GM21576 (cell line): ENCODE results near the gene MAFG.
"Not testable (repeated sequence)": the region's sequence is repeated elsewhere in the genome, so short reads cannot be mapped to it uniquely, and the experiment has no call there.

Experiments used
- ATAC-seq: cut with Tn5 transposase; IDR thresholded peaks from one replicate; pipeline ENCODE4 v1.9.1; 2021; ENCODE audit warnings: mild to moderate bottlenecking, moderate library complexity; ENCODE audit not compliant: unreplicated experiment

MAFG gene

DNA sequence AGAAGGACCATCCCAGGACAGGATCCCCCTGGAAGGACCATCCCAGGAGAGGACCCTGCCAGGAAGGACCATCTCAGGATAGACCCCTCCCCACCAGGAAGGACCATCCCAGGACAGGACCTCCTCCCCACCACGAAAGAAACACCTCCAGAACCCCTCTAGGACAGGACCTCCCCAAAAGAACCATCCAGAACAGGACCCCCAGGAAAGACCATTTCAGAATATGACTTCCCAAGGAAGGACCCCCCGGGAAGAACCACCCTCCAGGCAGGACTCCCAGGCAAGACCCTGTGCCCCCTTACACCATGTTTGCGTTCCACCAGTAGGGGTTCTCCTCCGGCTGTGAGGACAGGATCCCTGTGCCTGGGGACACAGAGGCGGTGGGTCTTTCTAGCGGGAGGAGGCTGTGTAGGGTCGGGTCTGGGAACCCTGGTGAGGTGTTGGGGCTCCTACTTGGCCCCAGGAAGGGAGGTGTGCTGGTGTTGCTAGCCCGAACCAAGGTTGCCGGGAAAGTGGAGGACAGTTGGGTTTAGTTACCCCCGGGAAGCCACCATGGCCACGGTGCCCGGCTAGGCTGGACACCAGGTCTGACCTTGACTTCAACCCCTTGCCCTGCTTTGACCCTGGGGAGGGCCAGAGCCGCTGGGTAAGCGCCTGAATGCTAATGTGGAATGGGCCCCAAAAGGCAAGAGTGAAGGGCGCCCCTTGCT, 31.3 kb upstream of the MAFG start:
- no peak for ATAC-seq

DNA sequence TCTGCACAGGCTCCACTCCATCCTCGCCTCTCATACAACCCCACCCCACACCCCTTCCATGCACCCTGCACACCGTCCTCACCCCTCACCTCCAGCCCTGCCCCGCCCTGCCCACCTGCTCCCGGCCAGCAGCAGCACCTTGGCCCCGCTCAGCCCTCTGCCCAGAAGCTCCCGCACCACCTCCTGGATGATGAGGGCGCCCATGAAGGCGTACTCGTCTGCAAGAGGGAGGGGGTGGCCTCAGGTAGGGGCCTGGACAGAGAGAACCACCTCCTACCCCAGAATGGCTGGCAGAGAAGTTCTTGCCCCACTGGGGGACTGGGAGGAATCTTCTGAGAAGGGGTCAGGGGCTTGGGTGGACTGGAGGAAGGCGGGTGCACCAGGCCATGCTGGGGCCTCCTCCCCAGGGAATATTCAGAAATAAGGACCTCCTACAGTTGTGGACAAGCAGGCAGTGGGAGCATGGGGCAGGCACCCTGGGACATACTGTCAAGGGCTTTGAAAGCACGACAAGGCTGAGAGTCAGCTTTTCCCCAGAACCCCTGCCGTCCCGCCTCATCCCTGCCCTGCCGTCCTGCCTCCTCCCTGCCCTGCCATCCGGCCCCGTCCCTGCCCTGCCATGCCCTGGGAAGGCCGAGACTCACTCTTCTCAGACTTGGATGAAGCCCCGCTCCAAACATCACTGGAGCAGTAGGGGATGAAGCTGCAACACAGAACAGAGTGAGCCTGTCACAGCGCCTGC, 30.3 kb upstream of the MAFG start:
- ATAC-seq: no peak

DNA sequence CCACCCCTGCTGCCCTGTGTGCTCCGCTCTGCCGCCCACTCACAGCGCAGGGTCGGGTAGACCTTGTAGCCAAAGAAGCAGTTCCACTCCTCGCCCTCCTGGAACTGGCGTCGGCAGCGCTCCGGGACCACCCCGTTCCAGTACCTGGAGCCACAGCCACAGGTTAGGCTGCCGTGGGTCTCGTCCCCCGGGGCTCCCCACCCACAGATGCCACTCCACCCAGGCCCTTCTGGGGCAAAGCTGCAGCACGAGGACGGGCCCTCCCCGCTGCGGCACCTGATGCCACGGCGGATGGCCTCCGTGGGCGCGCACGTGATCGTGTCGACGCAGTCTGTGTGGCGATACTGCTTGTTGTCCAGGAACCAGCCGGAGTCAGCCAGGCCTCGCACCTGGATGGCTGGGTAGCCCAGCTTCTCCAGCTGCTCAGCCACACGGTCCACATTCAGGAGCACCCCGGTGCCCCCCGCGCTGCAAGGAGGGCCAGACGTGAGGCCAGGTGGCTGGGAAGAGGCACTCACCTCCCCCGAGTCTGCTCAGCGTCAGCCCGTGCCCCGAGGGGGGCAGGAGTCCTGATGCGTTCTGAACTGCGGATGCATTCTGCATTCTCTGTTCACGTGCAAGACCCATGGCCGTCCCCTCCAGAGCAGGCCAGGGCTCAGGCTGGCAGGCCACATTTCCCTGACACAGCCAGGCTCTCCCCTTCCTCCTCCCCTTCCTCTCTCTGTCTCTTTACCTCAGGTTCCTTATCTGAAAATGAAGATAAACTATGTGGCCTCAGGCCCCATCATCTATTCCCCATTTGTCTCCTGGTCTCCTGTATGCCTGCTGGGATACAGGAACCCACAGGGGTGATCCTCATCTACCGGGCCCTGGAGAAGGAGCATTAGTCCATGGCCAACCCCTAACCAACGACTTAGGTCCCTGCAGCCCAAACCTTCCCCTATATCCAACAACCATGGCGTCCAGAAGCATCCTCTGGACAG, 29.4 kb upstream of the MAFG start:
- ATAC-seq: no peak

DNA sequence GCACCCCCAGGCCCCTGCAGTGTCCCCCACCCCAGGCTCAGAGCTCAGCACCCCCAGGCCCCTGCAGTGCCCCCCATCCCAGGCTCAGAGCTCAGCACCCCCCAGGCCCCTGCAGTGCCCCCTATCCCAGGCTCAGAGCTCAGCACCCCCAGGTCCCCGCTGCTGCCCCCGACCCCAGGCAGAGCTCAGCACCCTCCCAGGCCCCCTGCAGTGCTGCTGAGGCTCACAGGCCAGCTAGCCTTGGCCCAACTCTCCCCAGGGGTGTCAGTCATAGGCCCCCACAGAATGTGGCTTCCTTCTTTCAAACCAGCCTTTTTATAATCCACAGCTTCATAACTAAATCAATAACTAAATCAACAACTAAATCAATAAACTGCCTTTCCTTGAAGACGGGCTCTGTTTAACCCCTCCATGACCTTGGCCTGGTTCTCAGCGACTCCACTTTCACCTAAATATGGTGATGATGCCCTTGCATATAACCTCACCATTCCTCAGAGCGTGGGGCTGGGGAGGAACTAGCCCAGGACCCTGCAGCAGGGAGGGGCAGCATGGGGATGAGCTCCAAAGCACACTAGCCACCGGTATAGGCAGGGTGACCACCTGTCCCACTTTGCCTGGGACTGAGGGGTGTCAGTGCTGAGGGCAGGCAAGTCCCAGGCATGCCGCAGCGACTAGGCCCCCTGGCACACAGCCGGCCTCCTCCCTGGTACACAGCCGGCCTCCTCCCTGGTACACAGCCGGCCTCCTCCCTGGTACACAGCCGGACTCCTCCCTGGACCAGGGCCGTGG, 28.4 kb upstream of the MAFG start:
- no peak for ATAC-seq

DNA sequence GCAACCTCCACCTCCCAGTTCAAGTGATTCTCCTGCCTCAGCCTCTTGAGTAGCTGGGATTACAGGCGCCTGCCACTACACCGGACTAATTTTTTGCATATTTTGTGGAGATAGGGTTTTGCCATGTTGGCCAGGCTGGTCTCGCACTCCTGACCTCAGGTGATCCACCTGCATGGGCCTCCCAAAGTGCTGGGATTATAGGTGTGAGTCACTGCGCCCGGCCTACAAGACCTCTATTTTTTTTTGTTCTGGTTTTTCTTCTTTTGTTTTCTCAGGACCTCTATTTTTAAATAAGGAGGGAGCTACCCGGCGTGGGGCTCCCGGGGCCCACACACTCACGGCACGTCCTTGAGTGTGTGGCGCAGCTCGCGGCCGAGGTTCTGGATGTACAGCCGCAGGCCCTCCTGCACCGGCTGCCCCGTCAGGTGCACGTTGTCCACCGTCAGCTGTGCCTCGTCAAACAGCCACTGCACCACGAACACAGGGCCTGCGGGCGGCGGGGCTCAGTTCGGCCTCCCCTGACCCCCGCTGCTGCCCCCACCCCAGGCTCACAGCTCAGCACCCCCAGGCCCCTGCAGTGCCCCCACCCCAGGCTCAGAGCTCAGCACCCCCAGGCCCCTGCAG, 27.6 kb upstream of the MAFG start:
- ATAC-seq: no peak

DNA sequence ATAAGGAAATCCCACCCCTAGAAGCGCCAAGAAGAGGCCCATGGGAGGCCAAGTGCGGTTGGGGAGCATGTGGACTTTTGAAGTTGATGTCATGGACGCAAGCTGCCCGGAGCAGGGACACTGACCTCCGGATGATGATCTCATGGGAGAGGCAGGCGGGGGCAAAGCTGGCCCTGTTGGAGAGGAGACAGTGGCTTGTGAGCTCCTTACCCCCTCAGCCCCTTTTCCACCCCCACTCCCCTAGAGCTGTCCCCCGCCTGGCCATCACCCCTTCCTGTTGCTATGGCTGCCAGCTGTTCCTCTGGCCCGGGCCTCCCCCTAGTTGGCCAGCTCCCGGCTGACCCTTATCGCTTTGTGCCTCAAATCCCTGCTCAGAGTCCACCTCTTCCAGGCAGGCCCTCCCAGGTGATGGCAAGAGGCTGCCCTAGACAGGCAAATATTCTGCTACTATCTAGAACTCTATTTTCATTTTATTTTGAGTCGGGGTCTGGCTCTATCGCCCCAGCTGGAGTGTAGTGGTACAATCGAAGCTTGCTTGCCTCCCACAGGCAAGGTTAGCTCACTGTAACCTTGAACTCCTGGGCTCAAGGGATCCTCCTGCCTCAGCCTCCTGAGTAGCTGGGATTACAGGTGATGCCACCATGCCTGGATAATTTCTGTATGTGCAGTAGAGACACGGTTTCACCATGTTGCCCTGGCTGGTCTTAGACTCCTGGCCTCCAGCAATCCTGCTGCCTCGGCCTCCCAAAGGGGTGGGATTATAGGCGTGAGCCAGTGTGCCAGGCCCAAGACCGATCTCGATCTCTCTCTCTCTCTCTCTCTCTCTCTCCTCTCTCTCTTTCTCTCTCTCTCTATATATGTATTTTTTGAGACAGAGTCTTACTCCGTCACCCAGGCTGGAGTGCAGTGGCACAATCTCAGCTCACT, 26.9 kb upstream of the MAFG start:
- ATAC-seq: no peak

DNA sequence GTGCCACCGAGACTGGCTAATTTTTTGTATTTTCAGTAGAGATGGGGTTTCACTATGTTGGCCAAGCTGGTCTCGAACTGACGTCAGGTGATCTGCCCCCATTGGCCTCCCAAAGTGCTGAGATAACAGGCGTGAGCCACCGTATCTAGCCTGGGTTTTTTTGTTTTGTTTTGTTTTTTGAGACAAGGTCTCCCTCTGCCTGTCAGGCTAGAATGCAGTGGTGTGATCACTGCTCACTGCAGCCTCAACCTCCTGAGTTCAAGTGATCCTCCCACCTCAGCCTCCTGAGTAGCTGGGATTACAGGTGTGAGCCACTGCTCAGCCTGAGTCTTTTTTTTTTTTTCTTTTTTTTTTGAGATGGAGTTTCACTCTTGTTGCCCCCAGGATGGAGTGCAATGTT, 25.9 kb upstream of the MAFG start:
- ATAC-seq: not testable (repeated sequence)

DNA sequence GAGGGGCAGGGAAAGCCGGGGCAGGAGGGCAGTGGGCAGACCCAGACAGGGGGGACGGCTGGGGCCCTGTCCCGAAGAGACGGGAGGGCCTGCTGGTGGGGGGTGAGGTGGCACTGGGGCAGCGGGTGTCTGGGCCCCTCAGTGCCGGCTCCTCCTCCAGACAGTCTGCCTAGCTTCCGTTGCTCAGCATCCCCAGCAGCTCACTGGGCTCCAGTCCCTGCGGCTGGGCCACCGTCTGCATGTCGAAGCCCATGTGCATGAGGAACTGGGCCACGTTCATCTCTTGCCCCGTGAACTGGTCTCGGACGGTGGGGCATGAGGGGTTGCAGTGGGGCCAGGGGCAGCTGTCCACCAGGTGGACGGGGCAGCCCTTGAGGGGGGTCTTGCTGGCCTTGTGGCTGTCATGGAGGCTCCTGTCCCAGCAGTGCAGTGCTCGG, 25.3 kb upstream of the MAFG start:
- no peak for ATAC-seq

DNA sequence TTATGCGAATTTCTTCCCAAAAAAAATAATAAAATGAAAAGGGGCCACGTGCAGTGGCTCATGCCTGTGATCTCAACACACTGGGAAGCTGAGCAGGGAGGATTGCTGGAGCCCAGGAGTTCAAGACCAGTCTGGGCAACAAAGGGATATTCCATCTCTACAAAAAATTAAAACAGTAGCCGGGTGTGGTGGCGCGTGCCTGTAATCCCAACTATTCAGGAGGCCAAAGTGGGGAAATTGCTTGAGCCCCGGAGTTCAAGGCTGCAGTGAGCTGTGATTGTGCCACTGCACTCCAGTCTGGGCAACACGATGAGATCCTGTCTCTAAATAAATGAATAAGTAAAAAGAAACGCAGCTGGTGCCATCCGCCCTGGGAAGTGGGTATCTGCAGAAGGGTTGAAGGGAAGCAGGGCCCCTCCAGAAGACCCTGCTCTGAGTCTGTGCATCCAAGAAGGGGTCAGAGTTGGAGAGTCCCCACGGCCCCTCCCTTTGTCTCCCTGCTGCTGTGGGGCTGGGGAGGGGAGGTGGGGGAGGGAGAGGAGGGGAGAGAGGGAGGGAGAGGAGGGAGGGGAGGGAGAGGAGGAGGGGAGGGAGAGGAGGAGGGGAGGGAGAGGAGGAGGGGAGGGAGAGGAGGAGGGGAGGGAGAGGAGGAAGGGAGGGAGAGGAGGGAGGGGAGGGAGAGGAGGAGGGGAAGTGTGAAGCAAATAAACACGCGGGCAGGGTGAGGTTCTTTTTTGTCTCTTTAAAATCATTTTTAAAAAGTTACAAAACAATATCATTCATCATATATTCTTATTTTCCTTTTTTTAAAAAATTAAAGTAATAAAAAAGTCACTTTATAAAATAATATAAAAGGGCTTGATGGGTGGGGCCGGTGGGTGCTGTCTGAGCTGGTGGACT, 24.5 kb upstream of the MAFG start:
- ATAC-seq: no peak

DNA sequence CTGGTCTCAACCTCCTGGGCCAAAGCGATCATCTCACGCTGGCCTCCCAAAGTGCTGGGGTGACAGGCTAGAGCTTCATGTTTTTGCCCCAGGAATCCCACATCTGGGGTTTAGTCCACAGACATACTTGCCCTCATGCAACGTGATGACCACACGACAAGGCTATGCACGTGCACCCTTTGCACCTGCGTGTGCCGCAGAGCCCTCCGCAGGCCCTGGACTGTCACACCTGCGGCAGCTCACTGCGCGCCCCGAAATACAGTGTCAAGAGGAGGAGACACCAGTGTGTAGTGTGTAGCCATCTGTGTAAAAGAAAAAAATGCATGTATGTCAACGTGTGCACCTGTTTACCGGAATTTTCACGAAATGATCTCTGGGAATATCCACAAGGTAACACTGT, 23.0 kb upstream of the MAFG start:
- ATAC-seq: no peak

DNA sequence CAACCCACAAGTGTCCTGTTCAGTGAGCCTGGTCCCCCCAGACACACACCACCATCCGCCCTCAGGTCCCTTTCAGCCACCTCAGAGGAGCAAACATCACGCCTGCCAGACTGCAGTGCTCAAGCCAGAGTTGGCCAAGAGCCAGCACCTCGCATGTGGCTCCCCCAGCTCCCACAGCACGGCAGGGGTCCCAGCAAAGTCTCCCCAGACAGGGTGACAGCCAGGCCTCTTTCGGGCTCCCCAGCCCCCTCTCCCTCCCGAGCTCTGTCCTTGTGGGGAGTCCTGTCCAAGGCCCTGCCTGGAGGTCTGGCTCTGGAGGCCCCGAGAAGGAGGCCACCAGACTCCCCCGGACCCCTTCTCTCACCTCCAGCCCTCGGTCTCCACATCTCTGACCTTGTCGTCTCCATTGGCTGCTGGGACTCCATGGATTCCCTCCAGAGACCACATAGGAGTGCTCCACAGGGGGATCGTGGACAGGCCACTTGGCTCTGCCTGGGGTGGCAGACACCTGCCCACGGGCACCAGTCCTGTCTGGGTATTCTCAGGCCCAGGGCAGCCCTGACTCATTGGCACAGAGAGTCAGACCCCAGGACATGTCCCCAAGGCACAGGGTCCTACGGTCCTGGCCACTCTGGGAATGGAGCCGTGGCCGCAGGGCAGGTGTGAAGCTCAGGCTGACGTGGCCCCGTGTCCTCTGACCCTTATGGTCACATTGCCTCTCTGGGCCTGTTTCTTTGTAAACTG, 21.3 kb upstream of the MAFG start:
- ATAC-seq: no peak

DNA sequence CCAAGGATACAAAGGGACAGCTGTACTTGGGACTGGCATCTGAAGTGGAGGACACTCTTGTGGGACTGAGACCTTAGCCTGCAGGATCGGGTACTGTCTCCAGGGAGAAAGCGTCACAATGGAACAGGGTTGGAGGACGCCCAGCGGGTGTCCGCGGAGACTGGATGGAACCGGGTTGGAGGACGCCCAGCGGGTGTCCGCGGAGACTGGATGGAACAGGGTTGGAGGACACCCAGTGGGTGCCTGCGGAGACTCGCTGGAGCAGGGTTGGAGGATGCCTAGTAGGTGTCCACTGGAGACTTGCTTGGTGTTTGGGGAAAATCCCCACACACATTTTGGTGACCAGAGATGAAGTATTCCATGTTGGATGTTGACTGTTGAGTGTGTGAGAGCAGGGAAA, 19.7 kb upstream of the MAFG start, which contains the start of gene MYADML2:
Gene MYADML2 (minus strand): TSS at position 45 of the 400 bp plus-strand sequence. CDS start 5,492 bp downstream, outside the sequence.
- ATAC-seq: no peak

DNA sequence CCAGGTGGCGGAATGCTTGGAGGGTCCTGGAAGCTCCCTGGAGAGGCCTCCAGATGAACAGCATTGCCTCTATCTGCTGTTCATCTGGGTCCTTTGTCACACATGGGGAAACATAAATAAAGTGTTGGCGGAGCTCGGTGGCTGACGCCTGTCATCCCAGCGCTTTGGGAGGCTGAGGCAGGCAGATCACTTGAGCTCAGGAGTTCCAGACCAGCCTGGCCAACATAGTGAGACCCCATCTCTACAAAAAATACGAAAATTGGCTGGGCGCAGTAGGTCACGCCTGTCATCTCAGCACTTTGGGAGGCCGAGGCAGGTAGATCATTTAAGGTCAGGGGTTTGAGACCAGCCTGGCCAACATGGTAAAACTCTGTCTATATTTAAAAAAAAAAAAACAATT, 17.3 kb upstream of the MAFG start:
- ATAC-seq: no peak

DNA sequence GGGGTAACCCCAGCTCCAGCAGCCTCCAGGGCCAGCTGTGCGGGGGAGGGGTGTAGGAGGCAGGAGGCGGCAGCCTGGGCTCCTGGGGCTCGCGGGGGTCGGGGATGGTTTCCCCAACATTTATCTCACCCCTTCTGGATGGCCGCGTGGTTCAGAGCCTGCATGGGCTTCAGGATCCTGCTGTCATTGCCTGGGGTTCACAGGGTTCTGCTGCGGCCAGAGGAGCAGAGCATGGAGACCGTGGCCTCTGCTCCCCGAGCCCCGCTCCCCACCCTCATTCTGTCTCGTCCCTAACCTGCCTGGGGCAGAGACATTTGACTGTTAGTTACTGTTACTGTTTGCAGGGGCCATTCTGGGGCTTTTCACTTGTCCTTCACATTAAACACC, 14.6 kb upstream of the MAFG start:
- no peak for ATAC-seq

DNA sequence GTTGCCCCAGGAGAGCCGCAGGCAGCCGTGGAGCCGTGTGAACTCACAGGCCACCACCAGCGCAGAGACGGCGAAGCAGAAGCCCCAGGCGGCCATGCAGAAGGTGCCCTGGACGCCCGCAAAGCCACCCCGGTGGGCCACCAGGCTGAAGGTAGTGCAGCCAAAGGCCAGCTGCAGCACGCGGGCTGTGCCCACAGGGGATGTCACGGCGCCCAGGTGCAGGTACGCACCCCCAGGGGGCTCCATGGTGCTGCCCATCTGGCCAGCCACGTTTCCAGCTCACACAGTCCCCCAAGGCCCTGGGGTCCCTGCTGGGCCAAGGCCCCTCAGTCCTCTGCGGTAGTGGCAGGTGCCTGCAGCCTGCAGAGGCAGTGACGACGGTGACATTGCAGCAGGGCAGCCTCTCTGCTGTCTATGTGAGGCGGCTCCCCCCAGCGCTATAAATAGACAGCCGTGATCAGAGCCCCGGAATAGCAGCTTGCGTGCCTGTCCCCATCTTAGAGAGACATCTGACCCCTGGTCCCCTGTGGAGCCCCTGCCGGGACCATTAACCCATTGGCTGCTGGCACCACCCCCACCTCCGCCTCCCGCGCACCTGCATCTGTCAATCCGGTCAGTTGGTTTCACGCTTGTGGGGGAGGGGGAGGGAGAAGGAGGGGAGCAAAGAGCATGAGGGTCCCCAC, 14.1 kb upstream of the MAFG start:
- no peak for ATAC-seq
